T follicular helper cell (primary cell): ENCODE results near the gene MYBPC1.
"Not testable (repeated sequence)": the region's sequence is repeated elsewhere in the genome, so short reads cannot be mapped to it uniquely, and the experiment has no call there.

ENCODE experiments used
- DNase-seq: peaks from one replicate; pipeline ENCODE4 v3.0.0-alpha.2; 2020; ENCODE audit warnings: low read depth

MYBPC1 gene

GRCh38 chr12:101734482-101734881 is 139.7 kb downstream of the MYBPC1 start:
- DNase-seq = not testable (repeated sequence)
